CD4-positive, alpha-beta T cell (primary cell): Measurements from ENCODE around the gene PPP1R14C. TPM values are rescaled to one million over a fixed set of nuclear protein-coding genes. Genes with fewer than 3 reads are reported as not detected.
"Not testable (repeated sequence)": the region's sequence is repeated elsewhere in the genome, so short reads cannot be mapped to it uniquely, and the experiment has no call there.

Source experiments
- ATAC-seq: fragments of 200-7000 bp; cut with Tn5 transposase; one replicate; pipeline ENCODE4 v1.10.0; 2022; ENCODE audit warnings: mild to moderate bottlenecking; ENCODE audit not compliant: poor library complexity
- CTCF ChIA-PET: fragments of 350-600 bp; sonication (Branson Sonifier 250); formaldehyde crosslinking; loops from one replicate; lab custom pipeline; 2021; ENCODE audit warnings: antibody characterized with exemption, inconsistent platforms; lab: Charles Lee
- POLR2A ChIA-PET: fragments of 350-600 bp; sonication (Branson Sonifier 250); formaldehyde crosslinking; loops from one replicate; lab custom pipeline; 2021; ENCODE audit warnings: antibody characterized with exemption, inconsistent platforms; lab: Charles Lee
- DNase-seq, 14 experiments: peaks; one replicate each; pipeline ENCODE4 v3.0.0-alpha.2; 2013 to 2020; ENCODE audit warnings: mixed read lengths in 2 of 14
- H3K27ac ChIP-seq, 2 donors: one replicate each; pipeline versions ENCODE4 v1.5.1 to v1.7.0; 2013; ENCODE audit warnings: low read length in 2 of 2, low read depth in 1 of 2, mild to moderate bottlenecking in 1 of 2
- H3K27me3 ChIP-seq, 2 experiments: 1 replicate in 1 of 2; 2 replicates in 1 of 2; pipeline versions ENCODE4 v1.6.1 to v1.7.0; 2013; ENCODE audit warnings: low read length in 2 of 2, control low read depth in 1 of 2, mild to moderate bottlenecking in 1 of 2, moderate library complexity in 1 of 2; ENCODE audit not compliant: insufficient read depth in 2 of 2, control insufficient read depth in 1 of 2
- H3K36me3 ChIP-seq: one replicate; pipeline ENCODE4 v1.6.1; 2013; ENCODE audit warnings: low read length, control low read depth; ENCODE audit not compliant: insufficient read depth
- H3K4me1 ChIP-seq: one replicate; pipeline ENCODE4 v1.6.1; 2013; ENCODE audit warnings: low read length, control low read depth; ENCODE audit not compliant: insufficient read depth
- H3K4me3 ChIP-seq: one replicate; pipeline ENCODE4 v1.5.1; 2013; ENCODE audit warnings: mild to moderate bottlenecking, low read length, moderate library complexity
- H3K9me3 ChIP-seq, 2 experiments: 1 replicate in 1 of 2; 2 replicates in 1 of 2; pipeline versions ENCODE4 v1.6.1 to v1.7.0; 2013; ENCODE audit warnings: low read length in 2 of 2, mild to moderate bottlenecking in 2 of 2, control low read depth in 1 of 2, moderate library complexity in 1 of 2; ENCODE audit not compliant: control insufficient read depth in 1 of 2, insufficient read depth in 1 of 2
- H3K27ac Mint-ChIP-seq: one replicate; pipeline ENCODE4 v1.8.0; 2020; ENCODE audit warnings: mixed read lengths
- H3K27me3 Mint-ChIP-seq: one replicate; pipeline ENCODE4 v1.8.0; 2021; ENCODE audit warnings: mixed read lengths
- H3K36me3 Mint-ChIP-seq: one replicate; pipeline ENCODE4 v1.8.0; 2021; ENCODE audit warnings: low read depth, mixed read lengths
- H3K4me1 Mint-ChIP-seq: one replicate; pipeline ENCODE4 v1.8.0; 2021; ENCODE audit warnings: low read depth, mixed read lengths
- H3K4me3 Mint-ChIP-seq: one replicate; pipeline ENCODE4 v1.8.0; 2020; ENCODE audit warnings: mild to moderate bottlenecking, mixed read lengths
- H3K9me3 Mint-ChIP-seq: one replicate; pipeline ENCODE4 v1.8.0; 2020; ENCODE audit warnings: mixed read lengths
- CTCF ChIP-seq: fragments of 200-600 bp; IDR thresholded peaks from one replicate; pipeline ENCODE4 v1.8.0; 2022; ENCODE audit warnings: antibody characterized with exemption, mild to moderate bottlenecking
- intact Hi-C, 2 experiments: fragments of 100-400 bp; cut with DNase I in 1 of 2; cut with micrococcal nuclease in 1 of 2; formaldehyde crosslinking; loops; one replicate each; pipeline versions ENCODE4 v1.15.1 to v1.9.0; 2023 to 2025; cut with DNase I, micrococcal nuclease
- total RNA-seq, 174 experiments: library from RNA in 2 of 174; stranded (reverse) in 2 of 174; gene quantifications; one replicate each; pipeline ENCODE4 v1.2.3 and lab custom pipeline; 2021 to 2026

Gene PPP1R14C
- total RNA-seq, 2 experiments from 2014 or later, result not detected

GRCh38 chr6:150179030-150179429 is 36.2 kb downstream of the PPP1R14C start:
- H3K4me3 Mint-ChIP-seq, result no peak overlapping the region
- no peak for ATAC-seq
- Histone ChIP-seq H3K9me3 (no peaks in the 10 kb centered on the region), H3K4me1 (no peaks in the 10 kb centered on the region), H3K4me3 (no peak overlapping the region), H3K27me3 (no peaks in the 10 kb centered on the region), H3K27ac (no peak overlapping the region), H3K36me3 (no peaks in the 10 kb centered on the region)
- H3K9me3 Mint-ChIP-seq, result no peaks in the 10 kb centered on the region
- no peaks in the 10 kb centered on the region for H3K4me1 Mint-ChIP-seq
- ChIA-PET POLR2A (no interaction called here), CTCF (no interaction called here)
- TF ChIP-seq CTCF, result no peak
- no peaks in the 10 kb centered on the region for H3K27me3 Mint-ChIP-seq
- intact Hi-C loops, result no loop called here
- H3K36me3 Mint-ChIP-seq, result no peaks in the 10 kb centered on the region
- H3K27ac Mint-ChIP-seq, result no peak overlapping the region
- DNase-seq, result no peak

DNA sequence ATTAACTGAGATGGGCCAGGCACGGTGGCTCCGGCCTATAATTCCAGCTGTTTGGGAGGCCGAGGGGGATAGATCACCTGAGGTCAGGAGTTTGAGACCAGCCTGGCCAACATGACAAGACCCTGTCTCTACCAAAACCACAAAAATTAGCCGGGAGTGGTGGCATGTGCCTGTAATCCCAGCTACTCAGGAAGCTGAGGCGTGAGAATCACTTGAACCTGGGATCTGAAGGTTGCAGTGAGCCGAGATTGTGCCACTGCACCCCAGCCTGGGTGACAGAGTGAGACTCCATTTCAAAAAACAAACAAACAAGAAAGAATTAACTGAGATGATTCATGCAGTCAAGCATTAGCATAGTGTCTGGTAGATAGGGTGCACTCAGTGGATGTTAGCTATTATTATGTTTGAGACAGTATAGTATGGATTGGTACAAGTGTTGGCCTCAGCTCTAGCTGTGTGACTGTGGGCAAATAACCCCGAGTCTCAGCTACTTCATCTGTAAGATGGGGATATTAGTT is 37.1 kb downstream of the PPP1R14C start:
- H3K36me3 Mint-ChIP-seq, H3K27me3 ChIP-seq, H3K4me3 ChIP-seq, H3K4me1 Mint-ChIP-seq, H3K9me3 ChIP-seq, intact Hi-C loops, H3K27ac ChIP-seq, H3K9me3 Mint-ChIP-seq, DNase-seq, H3K4me1 ChIP-seq, H3K27ac Mint-ChIP-seq, POLR2A ChIA-PET, CTCF ChIA-PET, H3K36me3 ChIP-seq, H3K27me3 Mint-ChIP-seq, ATAC-seq, H3K4me3 Mint-ChIP-seq: not testable (repeated sequence)

DNA sequence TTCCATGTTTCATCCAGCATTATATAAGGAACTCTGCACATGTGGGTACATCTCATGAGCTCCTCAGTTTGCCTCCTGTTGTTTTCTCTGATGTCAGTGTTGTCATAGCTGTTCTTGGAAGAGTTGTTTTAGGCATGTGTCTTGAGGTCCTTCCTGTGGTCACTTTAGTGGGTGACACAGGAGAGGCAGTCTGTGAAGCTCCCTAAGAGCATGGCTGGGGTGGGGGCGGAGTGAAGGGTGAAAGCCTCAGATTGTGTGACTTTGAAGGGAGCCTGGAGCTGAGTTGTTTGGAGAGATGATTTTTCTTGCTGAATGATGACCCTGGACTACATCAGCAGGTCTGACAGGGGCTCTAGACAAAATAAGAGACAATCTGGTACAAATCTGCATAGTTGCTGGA is 37.7 kb downstream of the PPP1R14C start:
- ChIA-PET CTCF (no interaction called here), POLR2A (no interaction called here)
- Histone ChIP-seq H3K36me3 (no peaks in the 10 kb centered on the region), H3K27me3 (no peaks in the 10 kb centered on the region), H3K9me3 (no peaks in the 10 kb centered on the region), H3K27ac (no peak overlapping the region), H3K4me1 (no peaks in the 10 kb centered on the region), H3K4me3 (no peak overlapping the region)
- intact Hi-C loops, result no loop called here
- ATAC-seq, result no peak
- DNase-seq, result no peak
- no peak overlapping the region for H3K27ac Mint-ChIP-seq
- TF ChIP-seq CTCF, result no peak
- no peaks in the 10 kb centered on the region for H3K9me3 Mint-ChIP-seq
- no peak overlapping the region for H3K4me3 Mint-ChIP-seq
- H3K36me3 Mint-ChIP-seq, result no peaks in the 10 kb centered on the region
- H3K27me3 Mint-ChIP-seq, result no peaks in the 10 kb centered on the region
- H3K4me1 Mint-ChIP-seq, result no peaks in the 10 kb centered on the region

- intact Hi-C loops, result no loop called here
- H3K9me3 ChIP-seq, result no peaks in the 10 kb centered on the region
- POLR2A ChIA-PET, result no interaction called here
- no peak for TF ChIP-seq CTCF
- no peak for ATAC-seq
- no peak overlapping the region for H3K27ac ChIP-seq
- no peak for DNase-seq
- Mint-ChIP-seq H3K27me3 (no peaks in the 10 kb centered on the region), H3K27ac (no peak overlapping the region), H3K36me3 (no peaks in the 10 kb centered on the region), H3K4me3 (no peak overlapping the region), H3K9me3 (no peaks in the 10 kb centered on the region), H3K4me1 (no peaks in the 10 kb centered on the region)
- no peaks in the 10 kb centered on the region for H3K27me3 ChIP-seq
- CTCF ChIA-PET, result no interaction called here
- no peaks in the 10 kb centered on the region for H3K36me3 ChIP-seq
- no peaks in the 10 kb centered on the region for H3K4me1 ChIP-seq
- H3K4me3 ChIP-seq, result no peak overlapping the region
Measured at GRCh38 chr6:150182460-150183078, 39.7 kb downstream of the PPP1R14C start.
